HG03103 (cell line): ENCODE data around the gene UBR1.
"Not testable (repeated sequence)": the region's sequence is repeated elsewhere in the genome, so short reads cannot be mapped to it uniquely, and the experiment has no call there.

ENCODE experiments used
- ATAC-seq: cut with Tn5 transposase; IDR thresholded peaks from one replicate; pipeline ENCODE4 v1.9.1; 2021; ENCODE audit warnings: low read depth; ENCODE audit not compliant: unreplicated experiment

UBR1 gene

GRCh38 chr15:42984493-42985034 lies 121.3 kb downstream of the UBR1 start:
- no peak for ATAC-seq

GRCh38 chr15:42979113-42979512 lies 126.7 kb downstream of the UBR1 start:
- not testable (repeated sequence) for ATAC-seq

- no peak for ATAC-seq
Measured at GRCh38 chr15:42974202-42974862, 131.5 kb downstream of the UBR1 start.

GRCh38 chr15:42973114-42973513 lies 132.7 kb downstream of the UBR1 start:
- ATAC-seq, result no peak

- no peak for ATAC-seq
Measured at GRCh38 chr15:42971830-42972229, 134.0 kb downstream of the UBR1 start.

GRCh38 chr15:42964476-42964875 lies 141.4 kb downstream of the UBR1 start:
- ATAC-seq, result no peak

- ATAC-seq, result no peak
Measured at GRCh38 chr15:42955518-42955917, 150.3 kb downstream of the UBR1 start.

GRCh38 chr15:42954291-42954690 lies 151.5 kb downstream of the UBR1 start:
- ATAC-seq, result no peak

GRCh38 chr15:42948898-42949297 lies 156.9 kb downstream of the UBR1 start:
- ATAC-seq, result not testable (repeated sequence)

- no peak for ATAC-seq
Measured at GRCh38 chr15:42940527-42940926, 165.3 kb downstream of the UBR1 start.

- no peak for ATAC-seq
Measured at GRCh38 chr15:42939841-42940240, 166.0 kb downstream of the UBR1 start.

- no peak for ATAC-seq
Measured at GRCh38 chr15:42937143-42937542, 168.7 kb downstream of the UBR1 start.

- ATAC-seq, result no peak
Measured at GRCh38 chr15:42933886-42934667, 171.8 kb downstream of the UBR1 start.

GRCh38 chr15:42932833-42933515 lies 172.9 kb downstream of the UBR1 start:
- ATAC-seq, result no peak

- ATAC-seq, result no peak
Measured at GRCh38 chr15:42931702-42932486, 173.9 kb downstream of the UBR1 start.

- ATAC-seq, result no peak
Measured at GRCh38 chr15:42929306-42929848, 176.5 kb downstream of the UBR1 start.

- ATAC-seq, result no peak
Measured at GRCh38 chr15:42921342-42921731, 184.5 kb downstream of the UBR1 start.

- ATAC-seq, result peak; percentile 92
Measured at GRCh38 chr15:42920519-42921341, 185.1 kb downstream of the UBR1 start, which contains the start of gene TTBK2. Gene TTBK2 (minus strand): TSS chr15:42920778. CDS start chr15:42878617, 42,161 bp downstream.

- no peak for ATAC-seq
Measured at GRCh38 chr15:42919799-42920518, 185.9 kb downstream of the UBR1 start.
